Bronchial epithelial cell (primary cell): ENCODE measurements around the gene SMYD1. TPM values are rescaled to one million over a fixed set of nuclear protein-coding genes. Genes with fewer than 3 reads are reported as not detected.

Experiments
- DNase-seq: peaks from one replicate; pipeline ENCODE4 v3.0.0-alpha.2; 2010; ENCODE audit warnings: low read depth
- FAIRE-seq: peaks from 2 replicates; lab custom pipeline; 2011; peaks lifted over from hg19 to GRCh38; lab: Jason Lieb, UNC
- H3K27me3 ChIP-seq: 2 replicates; pipeline ENCODE4 v1.5.1; 2011; ENCODE audit warnings: low read length; ENCODE audit not compliant: control insufficient read depth, insufficient read depth
- H3K36me3 ChIP-seq: 2 replicates; pipeline ENCODE4 v1.5.1; 2011; ENCODE audit warnings: low read length; ENCODE audit not compliant: control insufficient read depth, insufficient read depth
- H3K4me3 ChIP-seq: 2 replicates; pipeline ENCODE4 v1.5.1; 2011; ENCODE audit warnings: mild to moderate bottlenecking, low read depth, low read length, control low read depth
- CTCF ChIP-seq: IDR thresholded peaks from 2 replicates; pipeline ENCODE4 v1.5.1; 2011; ENCODE audit warnings: mild to moderate bottlenecking, moderate library complexity, low read length, control low read depth, inconsistent platforms; ENCODE audit not compliant: insufficient read depth, severe bottlenecking
- total RNA-seq: library from RNA; depleted of rRNA; stranded (reverse); fragments of >200 nt; gene quantifications from 2 replicates; pipeline ENCODE4 v1.2.1, GENCODE V29; 2014

The SMYD1 gene
- total RNA-seq, 1 donor from 2014 or later, result not detected

DNA sequence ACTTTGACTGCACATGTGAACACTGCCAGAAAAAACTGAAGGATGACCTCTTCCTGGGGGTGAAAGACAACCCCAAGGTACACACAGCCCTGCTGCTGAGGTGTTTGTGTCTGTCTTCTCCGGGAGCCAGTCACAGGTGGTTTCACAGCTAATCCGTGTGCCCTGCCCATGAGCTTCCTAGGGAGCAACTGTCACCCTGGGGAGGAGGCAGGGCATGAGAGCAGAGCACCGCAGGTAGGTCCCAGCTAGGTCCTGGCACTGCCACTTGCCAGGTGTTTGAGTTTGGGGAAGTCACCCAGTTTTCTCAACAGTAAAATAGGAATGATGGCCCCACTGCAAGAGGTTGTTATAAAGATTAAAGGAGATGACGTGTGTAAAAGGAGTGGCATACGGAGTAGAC, 29.1 kb downstream of the SMYD1 start:
- TF ChIP-seq CTCF, result no peak
- FAIRE-seq (no peak), DNase-seq (no peak)
- H3K36me3 ChIP-seq, result no peaks in the 10 kb centered on the region
- no peak overlapping the region for H3K4me3 ChIP-seq
- peaks cover 1% of the 10 kb centered on the region for H3K27me3 ChIP-seq

- no peak for TF ChIP-seq CTCF
- DNase-seq (no peak), FAIRE-seq (no peak)
- peaks cover 1% of the 10 kb centered on the region for H3K27me3 ChIP-seq
- H3K36me3 ChIP-seq, result no peaks in the 10 kb centered on the region
- no peak overlapping the region for H3K4me3 ChIP-seq
These were observed 29.6 kb downstream of the SMYD1 start for GRCh38 chr2:88097192-88097591.

- H3K36me3 ChIP-seq, result no peaks in the 10 kb centered on the region
- H3K27me3 ChIP-seq, result peaks cover 1% of the 10 kb centered on the region
- no peak for TF ChIP-seq CTCF
- no peak for DNase-seq
- FAIRE-seq, result no peak
- H3K4me3 ChIP-seq, result no peak overlapping the region
These were observed 30.4 kb downstream of the SMYD1 start for GRCh38 chr2:88097891-88098557.

GRCh38 chr2:88098558-88098900, 30.9 kb downstream of the SMYD1 start:
- Histone ChIP-seq H3K27me3 (peaks cover 1% of the 10 kb centered on the region), H3K4me3 (no peak overlapping the region), H3K36me3 (no peaks in the 10 kb centered on the region)
- FAIRE-seq (no peak), DNase-seq (no peak)
- no peak for TF ChIP-seq CTCF

DNA sequence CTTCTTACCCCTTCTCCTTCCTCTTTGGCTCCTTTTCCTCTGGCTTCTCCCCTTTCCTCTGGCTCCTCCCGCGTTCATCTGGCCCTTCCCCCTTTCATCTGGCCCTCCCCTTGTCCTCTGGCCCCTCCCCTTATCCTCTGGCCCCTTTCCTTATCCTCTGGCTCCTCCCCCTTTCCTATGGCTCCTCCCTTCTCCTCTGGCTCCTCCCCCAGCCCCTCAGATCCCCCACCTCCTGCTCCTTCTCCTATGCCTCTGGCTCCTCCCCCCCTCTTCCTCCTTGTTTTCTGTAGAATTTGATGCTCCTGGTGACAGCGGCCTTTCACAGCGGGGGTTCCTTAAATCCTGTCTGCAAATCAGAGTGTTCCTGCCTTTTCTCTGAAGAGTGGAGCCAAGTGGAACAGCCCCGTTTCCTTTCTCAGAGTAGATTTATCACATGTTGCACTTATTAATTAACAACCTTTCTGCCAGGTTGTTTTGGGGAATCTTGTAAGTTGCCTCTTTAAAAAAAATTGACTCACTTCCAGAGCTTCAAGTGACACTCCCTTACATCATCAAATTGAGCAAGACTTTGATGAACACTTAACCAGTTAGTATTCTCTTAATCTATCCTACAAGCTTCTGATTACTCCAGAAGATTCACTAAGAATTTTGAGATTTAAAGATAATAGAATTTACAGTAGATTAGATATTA, 32.3 kb downstream of the SMYD1 start:
- Histone ChIP-seq H3K4me3 (no peak overlapping the region), H3K36me3 (no peaks in the 10 kb centered on the region), H3K27me3 (peaks cover 1% of the 10 kb centered on the region)
- DNase-seq (peak; percentile 74), FAIRE-seq (no peak)
- TF ChIP-seq CTCF, result no peak
